Measurements from ENCODE around the gene CALR. TPM values are rescaled to one million over a fixed set of nuclear protein-coding genes. Genes with fewer than 3 reads are reported as not detected.
"Not testable (repeated sequence)": the region's sequence is repeated elsewhere in the genome, so short reads cannot be mapped to it uniquely, and the experiment has no call there.

CALR gene
- polyA plus RNA-seq, 1 donor (not counting 4 experiments of a cell fraction or from before 2014, with no cell fraction given): 899 TPM

- Histone ChIP-seq H3K27ac (ENCODE audit: control insufficient read depth, insufficient read depth, low read length) (no peak overlapping the region), H3K9ac (ENCODE audit: control insufficient read depth, extremely low read depth, insufficient read depth, low read length) (no peak overlapping the region)
Measured at GRCh38 chr19:12975221-12975741, 36.9 kb downstream of the CALR start.

GRCh38 chr19:12976109-12976508 lies 37.7 kb downstream of the CALR start:
- DNase-seq (ENCODE audit: low read depth, low spot score); H3K27ac ChIP-seq (ENCODE audit: control insufficient read depth, insufficient read depth, low read length); H3K9me3 ChIP-seq (ENCODE audit: control insufficient read depth, low read depth, low read length); H3K4me2 ChIP-seq (ENCODE audit: control insufficient read depth, extremely low read depth, insufficient read depth, low read depth, low read length); H3K9me1 ChIP-seq (ENCODE audit: control insufficient read depth, extremely low read depth, insufficient read depth, low read length); H3K36me3 ChIP-seq (ENCODE audit: control insufficient read depth in 2 of 2, extremely low read depth in 1 of 2, insufficient read depth in 2 of 2, low read length in 2 of 2); H3K9ac ChIP-seq (ENCODE audit: control insufficient read depth, extremely low read depth, insufficient read depth, low read length); H3K79me2 ChIP-seq (ENCODE audit: control insufficient read depth, insufficient read depth, low read length); H4K20me1 ChIP-seq (ENCODE audit: control insufficient read depth, extremely low read depth, insufficient read depth, low read length); H3K4me3 ChIP-seq (ENCODE audit: control insufficient read depth in 2 of 3, extremely low read depth in 1 of 3, insufficient read depth in 2 of 3, low read depth in 1 of 3, low read length in 3 of 3); H3K4me1 ChIP-seq (ENCODE audit: control insufficient read depth, extremely low read depth, insufficient read depth, low read length); H2AFZ ChIP-seq (ENCODE audit: control insufficient read depth, low read length); H3K27me3 ChIP-seq (ENCODE audit: control insufficient read depth, extremely low read depth, insufficient read depth, low read length); dilution Hi-C loops (cut with MboI; ENCODE audit: extremely low pct_ligation_motif_present, low sequenced_read_pairs); FAIRE-seq: not testable (repeated sequence)

More at GRCh38 chr19:12975221-12975741, 36.9 kb downstream of the CALR start:
- no peaks in the 10 kb centered on the region for H3K27me3 ChIP-seq (ENCODE audit: control insufficient read depth, extremely low read depth, insufficient read depth, low read length)
- no peak overlapping the region for H3K4me3 ChIP-seq (ENCODE audit: control insufficient read depth in 2 of 3, extremely low read depth in 1 of 3, insufficient read depth in 2 of 3, low read depth in 1 of 3, low read length in 3 of 3)
- no peaks in the 10 kb centered on the region for H3K9me3 ChIP-seq (ENCODE audit: control insufficient read depth, low read depth, low read length)
- no peaks in the 10 kb centered on the region for H3K79me2 ChIP-seq (ENCODE audit: control insufficient read depth, insufficient read depth, low read length)
- H3K4me1 ChIP-seq (ENCODE audit: control insufficient read depth, extremely low read depth, insufficient read depth, low read length): no peaks in the 10 kb centered on the region
- DNase-seq (ENCODE audit: low read depth, low spot score) (no peak), FAIRE-seq (no peak)
- H3K4me2 ChIP-seq (ENCODE audit: control insufficient read depth, extremely low read depth, insufficient read depth, low read depth, low read length): no peak overlapping the region
- no peak overlapping the region for H2AFZ ChIP-seq (ENCODE audit: control insufficient read depth, low read length)
- H4K20me1 ChIP-seq (ENCODE audit: control insufficient read depth, extremely low read depth, insufficient read depth, low read length): no peaks in the 10 kb centered on the region
- TF ChIP-seq EZH2 (IDR thresholded peaks at IDR 0.05; ENCODE audit: low read length) (no peak), CTCF (optimal IDR thresholded peaks at IDR 0.05 in 1 of 3, IDR thresholded peaks at IDR 0.05 in 1 of 3, conservative IDR thresholded peaks at IDR 0.05 in 1 of 3; ENCODE audit: extremely low read depth in 1 of 3, insufficient read depth in 2 of 3, low read length in 3 of 3) (no peak)
- no peaks in the 10 kb centered on the region for H3K9me1 ChIP-seq (ENCODE audit: control insufficient read depth, extremely low read depth, insufficient read depth, low read length)
- dilution Hi-C loops (cut with MboI; ENCODE audit: extremely low pct_ligation_motif_present, low sequenced_read_pairs): no loop called here
- no peaks in the 10 kb centered on the region for H3K36me3 ChIP-seq (ENCODE audit: control insufficient read depth in 2 of 2, extremely low read depth in 1 of 2, insufficient read depth in 2 of 2, low read length in 2 of 2)

GRCh38 chr19:12979974-12980373 lies 41.6 kb downstream of the CALR start:
- no peak for TF ChIP-seq CTCF (optimal IDR thresholded peaks at IDR 0.05 in 1 of 3, IDR thresholded peaks at IDR 0.05 in 1 of 3, conservative IDR thresholded peaks at IDR 0.05 in 1 of 3; ENCODE audit: extremely low read depth in 1 of 3, insufficient read depth in 2 of 3, low read length in 3 of 3)
- TF ChIP-seq EZH2 (IDR thresholded peaks at IDR 0.05; ENCODE audit: low read length): no peak
- dilution Hi-C loops (cut with MboI; ENCODE audit: extremely low pct_ligation_motif_present, low sequenced_read_pairs): no loop called here
- H3K4me3 ChIP-seq (ENCODE audit: control insufficient read depth in 2 of 3, extremely low read depth in 1 of 3, insufficient read depth in 2 of 3, low read depth in 1 of 3, low read length in 3 of 3): no peak overlapping the region

More at GRCh38 chr19:12979974-12980373, 41.6 kb downstream of the CALR start:
- Histone ChIP-seq H3K4me1 (ENCODE audit: control insufficient read depth, extremely low read depth, insufficient read depth, low read length) (no peaks in the 10 kb centered on the region), H3K9me3 (ENCODE audit: control insufficient read depth, low read depth, low read length) (no peaks in the 10 kb centered on the region), H3K9ac (ENCODE audit: control insufficient read depth, extremely low read depth, insufficient read depth, low read length) (no peak overlapping the region), H3K4me2 (ENCODE audit: control insufficient read depth, extremely low read depth, insufficient read depth, low read depth, low read length) (no peak overlapping the region), H4K20me1 (ENCODE audit: control insufficient read depth, extremely low read depth, insufficient read depth, low read length) (no peaks in the 10 kb centered on the region), H3K36me3 (ENCODE audit: control insufficient read depth in 2 of 2, extremely low read depth in 1 of 2, insufficient read depth in 2 of 2, low read length in 2 of 2) (no peaks in the 10 kb centered on the region), H3K27me3 (ENCODE audit: control insufficient read depth, extremely low read depth, insufficient read depth, low read length) (no peaks in the 10 kb centered on the region), H3K9me1 (ENCODE audit: control insufficient read depth, extremely low read depth, insufficient read depth, low read length) (no peaks in the 10 kb centered on the region), H3K79me2 (ENCODE audit: control insufficient read depth, insufficient read depth, low read length) (no peaks in the 10 kb centered on the region), H3K27ac (ENCODE audit: control insufficient read depth, insufficient read depth, low read length) (no peak overlapping the region), H2AFZ (ENCODE audit: control insufficient read depth, low read length) (no peak overlapping the region)
- DNase-seq (ENCODE audit: low read depth, low spot score): no peak
- no peak for FAIRE-seq

All from keratinocyte (primary cell).